Neural crest cell (in vitro differentiated cells): ENCODE data around the gene WNT4. TPM values are rescaled to one million over a fixed set of nuclear protein-coding genes. Genes with fewer than 3 reads are reported as not detected.
A peak's percentile ranks its signal among the peaks of the same experiment; 100 is the strongest.

Experiments used
- DNase-seq: peaks from one replicate; pipeline ENCODE4 v3.0.0; 2021; ENCODE audit warnings: low read depth, mixed read lengths, low spot score
- H3K27ac Mint-ChIP-seq: one replicate; pipeline ENCODE4 v1.8.0; 2021; ENCODE audit warnings: mild to moderate bottlenecking, mixed read lengths; ENCODE audit not compliant: unreplicated experiment
- H3K27me3 Mint-ChIP-seq: 2 replicates; pipeline ENCODE4 v1.8.0; 2021; ENCODE audit warnings: low read depth, mild to moderate bottlenecking, mixed read lengths
- H3K36me3 Mint-ChIP-seq: 2 replicates; pipeline ENCODE4 v1.8.0; 2021; ENCODE audit warnings: low read depth, mild to moderate bottlenecking, mixed read lengths
- H3K4me1 Mint-ChIP-seq: 2 replicates; pipeline ENCODE4 v1.8.0; 2021; ENCODE audit warnings: mixed read lengths
- H3K4me3 Mint-ChIP-seq: one replicate; pipeline ENCODE4 v1.8.0; 2021; ENCODE audit warnings: mild to moderate bottlenecking, mixed read lengths
- H3K9me3 Mint-ChIP-seq: 2 replicates; pipeline ENCODE4 v1.8.0; 2021; ENCODE audit warnings: mixed read lengths
- CTCF ChIP-seq: fragments of 200-600 bp; sonication (generic); conservative IDR thresholded peaks from 2 replicates; pipeline ENCODE4 v1.5.0; 2021; ENCODE audit warnings: antibody characterized with exemption, mild to moderate bottlenecking
- total RNA-seq: library from RNA; stranded (reverse); gene quantifications from 2 replicates; pipeline ENCODE4 v1.2.1, GENCODE V29; 2021

Gene WNT4
- total RNA-seq, 1 donor from 2014 or later = 0.16 TPM

- peaks cover 71% of the 10 kb centered on the region for H3K27me3 Mint-ChIP-seq
- no peak for DNase-seq
- H3K36me3 Mint-ChIP-seq = no peaks in the 10 kb centered on the region
- H3K27ac Mint-ChIP-seq = no peak overlapping the region
- no peak overlapping the region for H3K4me3 Mint-ChIP-seq
- H3K9me3 Mint-ChIP-seq = no peaks in the 10 kb centered on the region
- peaks cover 7% of the 10 kb centered on the region for H3K4me1 Mint-ChIP-seq
- TF ChIP-seq CTCF = no peak
Observed at GRCh38 chr1:22140694-22141093, 2.2 kb downstream of the WNT4 start.

GRCh38 chr1:22139817-22140216 is 3.1 kb downstream of the WNT4 start:
- H3K4me1 Mint-ChIP-seq = peaks cover 7% of the 10 kb centered on the region
- H3K27ac Mint-ChIP-seq = no peak overlapping the region
- no peak for DNase-seq
- peaks cover 67% of the 10 kb centered on the region for H3K27me3 Mint-ChIP-seq
- H3K36me3 Mint-ChIP-seq = no peaks in the 10 kb centered on the region
- H3K9me3 Mint-ChIP-seq = no peaks in the 10 kb centered on the region
- no peak overlapping the region for H3K4me3 Mint-ChIP-seq
- TF ChIP-seq CTCF = no peak

- Mint-ChIP-seq H3K4me3 (no peak overlapping the region), H3K27ac (no peak overlapping the region), H3K36me3 (no peaks in the 10 kb centered on the region), H3K4me1 (peaks cover 7% of the 10 kb centered on the region), H3K9me3 (no peaks in the 10 kb centered on the region), H3K27me3 (peaks cover 62% of the 10 kb centered on the region)
- no peak for TF ChIP-seq CTCF
- DNase-seq = no peak
Observed at GRCh38 chr1:22139066-22139594, 3.8 kb downstream of the WNT4 start.

GRCh38 chr1:22137004-22137720 is 5.7 kb downstream of the WNT4 start:
- Mint-ChIP-seq H3K27ac (peak overlapping the region; percentile 88), H3K4me3 (no peak overlapping the region), H3K36me3 (no peaks in the 10 kb centered on the region), H3K27me3 (peaks cover 60% of the 10 kb centered on the region), H3K9me3 (no peaks in the 10 kb centered on the region), H3K4me1 (peaks cover 7% of the 10 kb centered on the region)
- TF ChIP-seq CTCF = no peak
- DNase-seq = no peak

- no peak overlapping the region for H3K4me3 Mint-ChIP-seq
- no peaks in the 10 kb centered on the region for H3K4me1 Mint-ChIP-seq
- H3K36me3 Mint-ChIP-seq = no peaks in the 10 kb centered on the region
- no peak for TF ChIP-seq CTCF
- H3K27me3 Mint-ChIP-seq = peaks cover 30% of the 10 kb centered on the region
- DNase-seq = no peak
- no peaks in the 10 kb centered on the region for H3K9me3 Mint-ChIP-seq
- no peak overlapping the region for H3K27ac Mint-ChIP-seq
Observed at GRCh38 chr1:22133931-22134324, 9.0 kb downstream of the WNT4 start.
